ENCODE measurements around the gene FGF1. TPM values are rescaled to one million over a fixed set of nuclear protein-coding genes. Genes with fewer than 3 reads are reported as not detected.

The FGF1 gene
- total RNA-seq, 4 donors from 2014 or later = 1.7 to 4.0 (median 2.9) TPM

DNA sequence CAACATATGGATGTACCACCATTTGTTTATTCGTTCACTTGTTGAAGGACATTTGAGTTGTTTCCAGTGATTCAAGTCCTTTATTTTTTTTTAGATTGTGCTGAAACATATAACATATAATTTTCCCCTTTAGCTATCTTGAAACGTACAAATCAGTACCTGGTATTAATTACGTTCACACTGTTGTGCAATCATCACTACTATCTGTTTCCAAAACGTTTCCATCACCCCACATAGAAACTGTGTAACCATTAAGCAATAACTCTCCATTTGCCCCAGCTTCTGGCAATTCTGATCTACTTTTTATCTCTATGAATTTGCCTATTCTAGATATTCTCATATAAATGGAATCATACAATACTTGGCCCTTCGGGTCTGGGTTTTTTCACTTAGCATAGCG is 116.0 kb downstream of the FGF1 start:
- WGBS = 87% methylated on average over 6 of the region's 6 CpGs
- Histone ChIP-seq H3K27ac (replicated peaks in 1 of 4) (peak overlapping the region in 1 of 4 donors; percentile 88), H3K36me3 (no peaks in the 10 kb centered on the region), H3K4me1 (peaks cover 7 to 30% (median 24%) of the 10 kb centered on the region in 4 donors), H3K4me3 (no peak overlapping the region), H3K27me3 (no peaks in the 10 kb centered on the region), H3K9me3 (no peaks in the 10 kb centered on the region)
- no peak for TF ChIP-seq POLR2A (IDR thresholded peaks at IDR 0.05; ENCODE audit: low read depth)
- no peak for TF ChIP-seq POLR2AphosphoS5 (IDR thresholded peaks at IDR 0.05)
- TF ChIP-seq EP300 (IDR thresholded peaks at IDR 0.05) = no peak
- TF ChIP-seq, protein P1, sequence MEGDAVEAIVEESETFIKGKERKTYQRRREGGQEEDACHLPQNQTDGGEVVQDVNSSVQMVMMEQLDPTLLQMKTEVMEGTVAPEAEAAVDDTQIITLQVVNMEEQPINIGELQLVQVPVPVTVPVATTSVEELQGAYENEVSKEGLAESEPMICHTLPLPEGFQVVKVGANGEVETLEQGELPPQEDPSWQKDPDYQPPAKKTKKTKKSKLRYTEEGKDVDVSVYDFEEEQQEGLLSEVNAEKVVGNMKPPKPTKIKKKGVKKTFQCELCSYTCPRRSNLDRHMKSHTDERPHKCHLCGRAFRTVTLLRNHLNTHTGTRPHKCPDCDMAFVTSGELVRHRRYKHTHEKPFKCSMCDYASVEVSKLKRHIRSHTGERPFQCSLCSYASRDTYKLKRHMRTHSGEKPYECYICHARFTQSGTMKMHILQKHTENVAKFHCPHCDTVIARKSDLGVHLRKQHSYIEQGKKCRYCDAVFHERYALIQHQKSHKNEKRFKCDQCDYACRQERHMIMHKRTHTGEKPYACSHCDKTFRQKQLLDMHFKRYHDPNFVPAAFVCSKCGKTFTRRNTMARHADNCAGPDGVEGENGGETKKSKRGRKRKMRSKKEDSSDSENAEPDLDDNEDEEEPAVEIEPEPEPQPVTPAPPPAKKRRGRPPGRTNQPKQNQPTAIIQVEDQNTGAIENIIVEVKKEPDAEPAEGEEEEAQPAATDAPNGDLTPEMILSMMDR (IDR thresholded peaks at IDR 0.05) = no peak
- no peak for DNase-seq (ENCODE audit: extremely low spot score)
- intact Hi-C loops (cut with DNase I) = no loop called here

DNA sequence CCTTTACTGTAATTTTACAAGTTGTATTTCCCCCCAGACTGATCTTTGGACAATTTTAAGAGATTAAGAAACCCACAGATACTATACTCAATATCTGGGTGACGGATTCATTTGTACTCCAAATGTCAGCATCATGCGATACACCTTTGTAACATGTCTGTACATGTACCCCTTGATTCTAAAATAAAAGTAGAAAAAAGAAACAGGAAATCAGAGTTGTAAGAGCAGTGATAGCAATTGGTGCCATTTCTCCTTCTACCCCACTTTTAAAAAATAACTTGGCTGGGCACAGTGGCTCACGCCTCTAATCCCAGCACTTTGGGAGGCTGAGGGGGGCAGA is 116.9 kb downstream of the FGF1 start:
- Histone ChIP-seq H3K27ac (replicated peaks in 1 of 4) (peak overlapping the region; percentile 65 to 88 (median 76)), H3K36me3 (no peaks in the 10 kb centered on the region), H3K4me3 (no peak overlapping the region), H3K9me3 (no peaks in the 10 kb centered on the region), H3K27me3 (no peaks in the 10 kb centered on the region), H3K4me1 (peaks cover 7 to 30% (median 24%) of the 10 kb centered on the region in 4 donors)
- DNase-seq (ENCODE audit: extremely low spot score) = no peak
- intact Hi-C loops (cut with DNase I) = no loop called here
- TF ChIP-seq EP300 (IDR thresholded peaks at IDR 0.05) = no peak
- no peak for TF ChIP-seq POLR2AphosphoS5 (IDR thresholded peaks at IDR 0.05)
- no peak for TF ChIP-seq POLR2A (IDR thresholded peaks at IDR 0.05; ENCODE audit: low read depth)
- TF ChIP-seq, protein P1 (IDR thresholded peaks at IDR 0.05) = no peak
- WGBS = 64% methylated on average over 3 of the region's 3 CpGs

DNA sequence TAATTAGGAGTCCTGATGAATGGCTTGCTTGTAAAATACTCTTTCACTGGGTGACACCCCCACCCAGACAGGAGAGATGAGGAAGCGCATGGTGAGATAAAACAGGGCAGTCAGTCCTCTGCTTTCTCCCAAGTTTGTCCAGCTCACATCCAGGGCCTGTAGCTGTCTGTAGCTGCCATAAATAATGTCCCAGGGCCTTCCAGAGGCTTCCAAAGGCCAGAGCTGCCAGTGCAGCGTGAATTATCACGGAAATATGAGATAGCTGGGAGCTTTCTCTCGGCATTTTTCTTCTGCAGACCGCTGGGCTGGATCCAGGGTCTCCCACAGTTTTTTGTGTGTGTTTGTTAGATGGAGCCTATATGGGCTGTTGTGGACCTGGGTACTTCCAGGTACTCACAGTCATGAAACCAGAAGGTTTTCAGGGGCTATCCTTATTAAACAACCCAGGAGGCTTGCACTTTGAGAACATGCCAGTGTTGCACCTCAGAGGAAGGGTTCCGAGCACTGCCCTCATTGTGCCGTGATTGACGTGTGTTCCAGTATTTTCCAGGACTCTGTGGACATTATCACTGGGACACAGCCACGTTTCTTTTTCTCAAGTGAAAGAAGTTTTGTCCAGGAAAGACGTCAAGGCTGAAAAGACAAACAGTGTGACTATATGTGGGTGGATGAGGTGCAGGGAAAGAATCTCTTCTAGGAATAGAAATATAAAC is 117.5 kb downstream of the FGF1 start:
- TF ChIP-seq POLR2A (IDR thresholded peaks at IDR 0.05; ENCODE audit: low read depth) = no peak
- TF ChIP-seq, protein P1 (IDR thresholded peaks at IDR 0.05) = no peak
- TF ChIP-seq POLR2AphosphoS5 (IDR thresholded peaks at IDR 0.05) = peak in 1 of 2 donors; percentile 32
- TF ChIP-seq EP300 (IDR thresholded peaks at IDR 0.05) = peak; percentile 81
- Histone ChIP-seq H3K36me3 (no peaks in the 10 kb centered on the region), H3K4me1 (peaks cover 7 to 26% (median 23%) of the 10 kb centered on the region in 4 donors), H3K27ac (replicated peaks in 1 of 4) (peak overlapping the region; percentile 65 to 88 (median 76)), H3K4me3 (no peak overlapping the region), H3K27me3 (no peaks in the 10 kb centered on the region), H3K9me3 (no peaks in the 10 kb centered on the region)
- DNase-seq (ENCODE audit: extremely low spot score) = no peak
- WGBS = 36% methylated on average over 10 of the region's 10 CpGs
- intact Hi-C loops (cut with DNase I) = no loop called here

DNA sequence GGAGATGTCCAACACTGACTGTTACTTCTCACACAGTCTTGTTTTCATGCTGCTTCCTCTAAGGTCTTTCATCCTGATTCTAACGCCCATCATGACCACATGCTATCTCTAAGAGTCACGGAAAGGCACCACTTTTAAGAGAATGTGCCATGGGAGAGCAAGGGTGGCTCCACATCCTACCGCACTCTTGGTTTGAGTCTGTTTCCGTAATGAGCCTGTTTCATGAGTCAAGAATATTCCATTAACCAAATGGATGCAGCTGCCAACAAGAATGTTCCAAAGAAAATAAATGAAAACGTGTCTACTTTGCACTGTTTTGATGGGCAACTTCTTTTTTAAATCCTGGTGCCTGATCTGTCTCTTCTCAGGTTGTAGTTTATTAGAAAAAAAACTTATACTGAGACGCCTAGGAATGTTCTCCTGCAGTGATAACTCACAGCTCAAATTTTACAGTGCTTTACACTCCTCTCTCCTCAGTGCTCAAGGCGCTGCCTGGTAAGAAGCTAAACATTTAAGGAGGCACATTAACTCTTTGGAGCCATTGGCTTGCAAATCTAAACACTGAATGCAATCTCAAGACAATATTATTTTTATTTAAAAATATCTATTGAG is 124.3 kb downstream of the FGF1 start:
- intact Hi-C loops (cut with DNase I) = no loop called here
- Histone ChIP-seq H3K27me3 (no peaks in the 10 kb centered on the region), H3K36me3 (no peaks in the 10 kb centered on the region), H3K4me3 (no peak overlapping the region), H3K9me3 (no peaks in the 10 kb centered on the region), H3K4me1 (peaks cover 0 to 17% (median 8%) of the 10 kb centered on the region in 4 donors), H3K27ac (replicated peaks in 1 of 4) (no peak overlapping the region)
- no peak for DNase-seq (ENCODE audit: extremely low spot score)
- TF ChIP-seq, protein P1 (IDR thresholded peaks at IDR 0.05) = no peak
- no peak for TF ChIP-seq POLR2A (IDR thresholded peaks at IDR 0.05; ENCODE audit: low read depth)
- no peak for TF ChIP-seq EP300 (IDR thresholded peaks at IDR 0.05)
- TF ChIP-seq POLR2AphosphoS5 (IDR thresholded peaks at IDR 0.05) = no peak
- 60% methylated on average over 7 of the region's 7 CpGs for WGBS

Measured in esophagus muscularis mucosa (tissue), 4 donors.